Astrocyte (in vitro differentiated cells and primary cell): ENCODE results near the gene CERT1.

ENCODE experiments used
- CTCF ChIP-seq: IDR thresholded peaks from 2 replicates; pipeline ENCODE4 v1.5.1; 2011; ENCODE audit warnings: low read depth, mild to moderate bottlenecking, inconsistent platforms, low read length, moderate library complexity; ENCODE audit not compliant: insufficient read depth
- EZH2 ChIP-seq: IDR thresholded peaks from 2 replicates; pipeline ENCODE4 v1.6.1; 2012; ENCODE audit warnings: mild to moderate bottlenecking, low read length, inconsistent platforms; ENCODE audit not compliant: insufficient read depth

GRCh38 chr5:75496026-75496425 lies 15.4 kb downstream of the CERT1 start:
- TF ChIP-seq CTCF = no peak
- no peak for TF ChIP-seq EZH2
